ENCODE data around the gene MEDAG. TPM values are rescaled to one million over a fixed set of nuclear protein-coding genes. Genes with fewer than 3 reads are reported as not detected.

MEDAG gene
- total and polyA plus RNA-seq, 10 donors, result 0.16 to 2.7 (median 0.46) TPM; not detected in 3

DNA sequence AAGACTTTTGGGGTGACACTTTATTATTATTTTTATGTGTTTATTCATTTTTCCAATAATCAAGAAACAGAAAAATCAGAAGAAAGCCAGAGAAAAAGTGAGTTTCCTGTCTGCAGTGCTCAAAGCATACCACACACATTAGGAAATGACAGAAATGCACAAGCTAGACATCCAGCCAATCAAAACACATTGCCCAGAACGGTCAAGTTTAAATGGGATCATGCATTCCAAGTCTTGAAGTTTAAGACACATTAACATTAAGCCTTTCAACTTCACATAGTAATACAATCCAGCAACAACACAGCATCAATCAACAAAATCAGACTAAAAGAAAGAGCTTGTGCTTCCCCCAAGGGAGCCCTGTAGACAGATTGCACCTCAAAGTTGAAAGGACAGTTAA lies 28.7 kb upstream of the MEDAG start:
- WGBS, 5 donors, result 0 to 47% (median 32%) methylated on average over 1 of the region's 1 CpG
- H3K9me3 ChIP-seq, result no peaks in the 10 kb centered on the region
- no peaks in the 10 kb centered on the region for H3K4me1 ChIP-seq
- intact Hi-C loops (cut with DNase I; ENCODE audit: low total_unique reads), result no loop called here
- TF ChIP-seq POLR2A (IDR thresholded peaks at IDR 0.05) (no peak), POLR2AphosphoS5 (IDR thresholded peaks at IDR 0.05) (no peak)
- TF ChIP-seq, protein P1, sequence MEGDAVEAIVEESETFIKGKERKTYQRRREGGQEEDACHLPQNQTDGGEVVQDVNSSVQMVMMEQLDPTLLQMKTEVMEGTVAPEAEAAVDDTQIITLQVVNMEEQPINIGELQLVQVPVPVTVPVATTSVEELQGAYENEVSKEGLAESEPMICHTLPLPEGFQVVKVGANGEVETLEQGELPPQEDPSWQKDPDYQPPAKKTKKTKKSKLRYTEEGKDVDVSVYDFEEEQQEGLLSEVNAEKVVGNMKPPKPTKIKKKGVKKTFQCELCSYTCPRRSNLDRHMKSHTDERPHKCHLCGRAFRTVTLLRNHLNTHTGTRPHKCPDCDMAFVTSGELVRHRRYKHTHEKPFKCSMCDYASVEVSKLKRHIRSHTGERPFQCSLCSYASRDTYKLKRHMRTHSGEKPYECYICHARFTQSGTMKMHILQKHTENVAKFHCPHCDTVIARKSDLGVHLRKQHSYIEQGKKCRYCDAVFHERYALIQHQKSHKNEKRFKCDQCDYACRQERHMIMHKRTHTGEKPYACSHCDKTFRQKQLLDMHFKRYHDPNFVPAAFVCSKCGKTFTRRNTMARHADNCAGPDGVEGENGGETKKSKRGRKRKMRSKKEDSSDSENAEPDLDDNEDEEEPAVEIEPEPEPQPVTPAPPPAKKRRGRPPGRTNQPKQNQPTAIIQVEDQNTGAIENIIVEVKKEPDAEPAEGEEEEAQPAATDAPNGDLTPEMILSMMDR (IDR thresholded peaks at IDR 0.05 in 8 of 11, conservative IDR thresholded peaks at IDR 0.05 in 3 of 11), result no peak
- H3K36me3 ChIP-seq, result no peaks in the 10 kb centered on the region
- peaks cover 0 to 23% (median 0%) of the 10 kb centered on the region in 7 donors for H3K27me3 ChIP-seq (replicated peaks in 1 of 7)
- H3K4me3 ChIP-seq, result no peak overlapping the region
- no peak for DNase-seq
- H3K27ac ChIP-seq, result no peak overlapping the region

DNA sequence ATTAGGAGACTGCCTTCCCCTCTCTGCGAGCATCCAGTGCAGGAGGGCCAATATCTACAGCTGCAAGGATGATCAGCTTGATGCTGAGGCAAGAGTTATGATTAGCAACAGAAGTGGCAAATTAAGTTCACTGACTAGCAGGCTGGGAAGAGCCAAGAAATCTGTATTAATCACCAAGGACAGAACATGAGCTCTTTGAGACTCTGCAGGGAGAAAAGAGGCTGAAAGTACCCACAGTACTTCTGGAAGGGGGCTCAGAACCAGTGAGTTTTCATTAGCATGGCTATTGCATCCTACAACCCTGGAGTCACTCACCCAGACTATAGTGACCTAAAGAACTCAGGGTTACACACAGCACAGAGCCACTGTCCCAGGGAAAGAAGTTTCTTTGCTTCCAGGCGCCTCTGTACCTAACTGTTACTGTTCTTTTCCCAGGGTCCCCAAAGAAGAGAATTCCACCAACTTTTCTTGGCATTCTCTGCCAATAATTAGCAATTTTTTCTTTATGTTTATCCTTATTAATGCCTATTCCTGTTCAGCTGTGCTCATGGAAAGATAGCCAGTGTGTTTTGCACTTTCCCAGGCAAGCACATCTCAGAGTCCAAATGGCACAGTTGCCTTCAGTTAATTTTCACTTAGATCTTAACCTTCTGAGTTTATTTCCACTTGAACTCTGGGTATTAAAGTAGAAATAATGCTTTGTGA lies 25.8 kb upstream of the MEDAG start:
- Histone ChIP-seq H3K9me3 (peaks cover 0 to 20% (median 5%) of the 10 kb centered on the region in 8 donors), H3K4me3 (no peak overlapping the region), H3K27ac (no peak overlapping the region), H3K4me1 (no peaks in the 10 kb centered on the region), H3K36me3 (no peaks in the 10 kb centered on the region), H3K27me3 (replicated peaks in 1 of 7) (peaks cover 0 to 30% (median 0%) of the 10 kb centered on the region in 7 donors)
- TF ChIP-seq POLR2A (IDR thresholded peaks at IDR 0.05) (no peak), POLR2AphosphoS5 (IDR thresholded peaks at IDR 0.05) (no peak)
- TF ChIP-seq, protein P1 (IDR thresholded peaks at IDR 0.05 in 8 of 11, conservative IDR thresholded peaks at IDR 0.05 in 3 of 11), result no peak
- 78 to 92% (median 85%) methylated on average over 2 of the region's 2 CpGs for WGBS, 5 donors
- intact Hi-C loops (cut with DNase I; ENCODE audit: low total_unique reads), result no loop called here
- no peak for DNase-seq

DNA sequence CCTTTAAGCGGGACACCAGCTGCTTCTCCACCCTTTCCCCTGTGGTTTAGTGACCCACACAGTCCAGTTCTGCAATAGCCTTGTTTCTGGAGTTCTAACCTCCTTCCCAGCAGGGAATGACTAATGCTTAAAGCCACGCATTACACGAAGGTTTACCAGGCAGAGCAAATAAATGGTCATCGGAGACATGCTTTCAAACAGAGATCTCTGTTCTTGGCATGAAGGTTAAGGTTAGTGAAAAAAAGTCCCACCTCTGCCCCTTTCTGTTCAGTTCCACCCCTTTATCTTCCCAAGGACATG lies 25.3 kb upstream of the MEDAG start:
- WGBS, 5 donors, result 68 to 82% (median 78%) methylated on average over 4 of the region's 4 CpGs
- intact Hi-C loops (cut with DNase I; ENCODE audit: low total_unique reads), result no loop called here
- DNase-seq, result no peak
- H3K27ac ChIP-seq, result no peak overlapping the region
- H3K9me3 ChIP-seq, result peaks cover 0 to 20% (median 5%) of the 10 kb centered on the region in 8 donors
- H3K27me3 ChIP-seq (replicated peaks in 1 of 7), result peaks cover 0 to 30% (median 0%) of the 10 kb centered on the region in 7 donors
- H3K4me1 ChIP-seq, result no peaks in the 10 kb centered on the region
- TF ChIP-seq POLR2A (IDR thresholded peaks at IDR 0.05), result no peak
- TF ChIP-seq POLR2AphosphoS5 (IDR thresholded peaks at IDR 0.05), result no peak
- TF ChIP-seq, protein P1 (IDR thresholded peaks at IDR 0.05 in 8 of 11, conservative IDR thresholded peaks at IDR 0.05 in 3 of 11), result no peak
- H3K4me3 ChIP-seq, result no peak overlapping the region
- H3K36me3 ChIP-seq, result no peaks in the 10 kb centered on the region

DNA sequence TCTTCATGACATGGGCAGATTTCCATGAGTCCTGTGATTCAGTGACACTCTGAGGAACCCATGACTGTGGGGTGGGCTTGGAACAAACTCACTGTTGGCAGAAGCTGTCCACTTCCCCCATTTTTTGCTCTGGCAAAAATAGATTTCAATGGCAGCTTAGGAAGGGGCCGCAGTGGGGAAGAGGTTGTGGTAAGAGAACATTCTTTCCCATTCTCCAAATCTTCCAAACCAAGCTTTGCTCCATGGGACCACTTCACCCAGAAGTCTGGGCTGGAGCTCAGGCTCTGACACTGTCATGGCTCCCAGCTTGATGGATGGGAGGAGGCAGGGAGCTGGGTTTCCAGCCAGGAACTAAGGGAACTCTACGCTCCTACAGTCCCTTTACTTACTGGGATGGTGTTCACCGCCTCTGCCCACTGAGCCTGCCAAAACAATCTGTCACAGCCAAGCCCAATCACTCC lies 24.9 kb upstream of the MEDAG start:
- Histone ChIP-seq H3K9me3 (peaks cover 0 to 20% (median 5%) of the 10 kb centered on the region in 8 donors), H3K27me3 (replicated peaks in 1 of 7) (peaks cover 0 to 30% (median 0%) of the 10 kb centered on the region in 7 donors), H3K36me3 (no peaks in the 10 kb centered on the region), H3K4me1 (no peaks in the 10 kb centered on the region), H3K27ac (no peak overlapping the region), H3K4me3 (no peak overlapping the region)
- WGBS, 5 donors, result 69 to 89% (median 87%) methylated on average over 3 of the region's 3 CpGs
- no peak for DNase-seq
- TF ChIP-seq, protein P1 (IDR thresholded peaks at IDR 0.05 in 8 of 11, conservative IDR thresholded peaks at IDR 0.05 in 3 of 11), result no peak
- TF ChIP-seq POLR2A (IDR thresholded peaks at IDR 0.05) (no peak), POLR2AphosphoS5 (IDR thresholded peaks at IDR 0.05) (no peak)
- intact Hi-C loops (cut with DNase I; ENCODE audit: low total_unique reads), result no loop called here
